ENCODE results near the gene TGFBR1.

The TGFBR1 gene

GRCh38 chr9:99135456-99135855, 30.5 kb downstream of the TGFBR1 start:
- ChIA-PET POLR2A (interaction anchor here (0.7 kb wide), 1 partner anchor 1211 kb away, joined by 8 read pairs; no protein-coding TSS in a partner anchor), CTCF (interaction anchor here (0.7 to 5.0 kb wide), 4 partner anchors 21 to 138 kb away, joined by 3 to 39 read pairs (median 8); partner anchors contain the start of gene TGFBR1)
- no peak for TF ChIP-seq CTCF (IDR thresholded peaks at IDR 0.05; ENCODE audit: control extremely low read depth, extremely low read depth, low read depth, missing control alignments)
- no peak for DNase-seq (ENCODE audit: extremely low spot score)

GRCh38 chr9:99137225-99137624, 32.3 kb downstream of the TGFBR1 start:
- ChIA-PET CTCF (interaction anchor here (1.4 to 7.1 kb wide), 6 partner anchors 11 to 1459 kb away, joined by 4 to 81 read pairs (median 12); partner anchors contain the start of gene TGFBR1), POLR2A (no interaction called here)
- no peak for TF ChIP-seq CTCF (IDR thresholded peaks at IDR 0.05; ENCODE audit: control extremely low read depth, extremely low read depth, low read depth, missing control alignments)
- no peak for DNase-seq (ENCODE audit: extremely low spot score)

- TF ChIP-seq CTCF (IDR thresholded peaks at IDR 0.05; ENCODE audit: control extremely low read depth, extremely low read depth, low read depth, missing control alignments) = no peak
- ChIA-PET CTCF (interaction anchor here (1.4 to 7.1 kb wide), 9 partner anchors 11 to 1458 kb away, joined by 4 to 81 read pairs (median 11); partner anchors contain the start of gene TGFBR1), POLR2A (no interaction called here)
- DNase-seq (ENCODE audit: extremely low spot score) = no peak
These were observed 33.0 kb downstream of the TGFBR1 start for GRCh38 chr9:99137891-99138290.

- CTCF ChIA-PET = interaction anchor here (1.0 to 7.1 kb wide), 19 partner anchors 8 to 290 kb away, joined by 3 to 81 read pairs (median 7); partner anchors contain the start of gene TGFBR1
- POLR2A ChIA-PET = interaction anchor here (0.7 kb wide), 1 partner anchor 89 kb away, joined by 4 read pairs; no protein-coding TSS in a partner anchor
- no peak for DNase-seq (ENCODE audit: extremely low spot score)
- no peak for TF ChIP-seq CTCF (IDR thresholded peaks at IDR 0.05; ENCODE audit: control extremely low read depth, extremely low read depth, low read depth, missing control alignments)
These were observed 33.7 kb downstream of the TGFBR1 start for GRCh38 chr9:99138424-99139284.

GRCh38 chr9:99139868-99140267, 35.0 kb downstream of the TGFBR1 start:
- no peak for TF ChIP-seq CTCF (IDR thresholded peaks at IDR 0.05; ENCODE audit: control extremely low read depth, extremely low read depth, low read depth, missing control alignments)
- POLR2A ChIA-PET = no interaction called here
- DNase-seq (ENCODE audit: extremely low spot score) = no peak
- CTCF ChIA-PET = interaction anchor here (1.0 to 7.1 kb wide), 25 partner anchors 9 to 291 kb away, joined by 3 to 81 read pairs (median 6); partner anchors contain the start of genes ALG2, SEC61B and TGFBR1

GRCh38 chr9:99140685-99141314, 35.9 kb downstream of the TGFBR1 start:
- peak; percentile 83 for TF ChIP-seq CTCF (IDR thresholded peaks at IDR 0.05; ENCODE audit: control extremely low read depth, extremely low read depth, low read depth, missing control alignments)
- POLR2A ChIA-PET = no interaction called here
- DNase-seq (ENCODE audit: extremely low spot score) = peak; percentile 50
- CTCF ChIA-PET = interaction anchor here (0.7 to 7.1 kb wide), 52 partner anchors 8 to 1079 kb away, joined by 3 to 81 read pairs (median 4); partner anchors contain the start of genes ALG2, SEC61B and TGFBR1

Measured in GM10248 (cell line).